Suprapubic skin (tissue), 4 donors: ENCODE data around the gene GPR75. TPM values are rescaled to one million over a fixed set of nuclear protein-coding genes. Genes with fewer than 3 reads are reported as not detected.

Source experiments
- DNase-seq, 2 donors: peaks; one replicate each; pipeline ENCODE4 v3.0.0-alpha.2; 2019; ENCODE audit warnings: low spot score in 2 of 2
- H3K27ac ChIP-seq: fragments of 200-600 bp; sonication (generic); one replicate; pipeline ENCODE4 v1.5.1; 2019
- H3K27me3 ChIP-seq: fragments of 200-600 bp; sonication (generic); one replicate; pipeline ENCODE4 v1.5.1; 2019
- H3K36me3 ChIP-seq: fragments of 200-600 bp; sonication (generic); one replicate; pipeline ENCODE4 v1.5.1; 2019
- H3K4me1 ChIP-seq: fragments of 200-600 bp; sonication (generic); one replicate; pipeline ENCODE4 v1.5.1; 2019
- H3K4me3 ChIP-seq: fragments of 200-600 bp; sonication (generic); one replicate; pipeline ENCODE4 v1.5.1; 2019; ENCODE audit warnings: mild to moderate bottlenecking
- H3K9me3 ChIP-seq: fragments of 200-600 bp; sonication (generic); one replicate; pipeline ENCODE4 v1.5.1; 2019
- CTCF ChIP-seq, 2 donors: fragments of 200-600 bp in 1 of 2; fragments of 450-650 bp in 1 of 2; sonication (generic) in 1 of 2; IDR thresholded peaks; one replicate each; pipeline ENCODE4 v1.5.1; 2016 to 2019; ENCODE audit warnings: antibody characterized with exemption in 2 of 2, mild to moderate bottlenecking in 1 of 2, moderate library complexity in 1 of 2
- EP300 ChIP-seq: sonication (generic); formaldehyde crosslinking; IDR thresholded peaks from one replicate; pipeline ENCODE4 v1.6.1; 2017; ENCODE audit warnings: antibody characterized with exemption
- POLR2A ChIP-seq, 2 donors: fragments of 450-650 bp; IDR thresholded peaks; one replicate each; pipeline ENCODE4 v1.6.1; 2017; ENCODE audit warnings: antibody characterized with exemption in 2 of 2, mild to moderate bottlenecking in 2 of 2, moderate library complexity in 2 of 2
- POLR2AphosphoS5 ChIP-seq, 3 donors: sonication (generic); formaldehyde crosslinking; IDR thresholded peaks; one replicate each; pipeline ENCODE4 v1.6.1; 2017; ENCODE audit warnings: antibody characterized with exemption in 3 of 3
- WGBS: methylation state at CpG from one replicate; pipeline ENCODE4 v1.1.5; 2018; 5-methylcytosine and 5-hydroxymethylcytosine counted together
- total RNA-seq, 4 donors: library from RNA; depleted of rRNA; stranded (reverse); fragments of >200 nt; gene quantifications; one replicate each; pipeline ENCODE4 v1.1.0, GENCODE V29; 2016

Gene GPR75
- total RNA-seq, 4 donors from 2014 or later: 4.5 to 6.7 (median 5.0) TPM

DNA sequence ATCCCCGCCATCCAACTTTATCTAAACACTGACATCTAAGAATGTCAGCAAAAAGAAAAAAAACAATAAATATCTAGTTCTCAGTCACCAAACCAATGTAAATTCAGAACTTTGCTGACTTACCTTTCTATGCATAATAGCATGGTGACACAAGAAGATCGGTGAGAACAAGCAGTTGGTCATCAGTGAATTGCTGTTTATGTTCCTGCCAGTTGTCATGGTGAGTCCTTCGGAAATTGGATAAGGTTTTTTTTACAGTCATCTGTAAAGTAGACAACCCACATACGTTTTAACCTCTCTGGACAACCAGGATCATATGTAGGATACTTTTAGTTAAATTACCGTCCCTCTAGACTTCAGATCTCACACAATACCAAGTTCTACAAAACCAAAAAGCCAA lies 6.2 kb upstream of the GPR75 start:
- WGBS: 90% methylated on average over 5 of the region's 5 CpGs
- no peak overlapping the region for H3K4me3 ChIP-seq
- H3K4me1 ChIP-seq: peaks cover 4% of the 10 kb centered on the region
- TF ChIP-seq CTCF (IDR thresholded peaks at IDR 0.05) (no peak), POLR2AphosphoS5 (IDR thresholded peaks at IDR 0.05) (no peak), POLR2A (IDR thresholded peaks at IDR 0.05) (no peak), EP300 (no peak)
- H3K27me3 ChIP-seq: no peaks in the 10 kb centered on the region
- H3K27ac ChIP-seq: no peak overlapping the region
- peaks cover 61% of the 10 kb centered on the region for H3K36me3 ChIP-seq
- no peak for DNase-seq
- H3K9me3 ChIP-seq: no peaks in the 10 kb centered on the region

- Histone ChIP-seq H3K9me3 (no peaks in the 10 kb centered on the region), H3K4me3 (no peak overlapping the region), H3K27me3 (no peaks in the 10 kb centered on the region), H3K36me3 (peaks cover 55% of the 10 kb centered on the region), H3K27ac (no peak overlapping the region), H3K4me1 (peaks cover 5% of the 10 kb centered on the region)
- TF ChIP-seq POLR2AphosphoS5 (IDR thresholded peaks at IDR 0.05): no peak
- TF ChIP-seq POLR2A (IDR thresholded peaks at IDR 0.05): no peak
- no peak for TF ChIP-seq EP300
- no peak for TF ChIP-seq CTCF (IDR thresholded peaks at IDR 0.05)
- no peak for DNase-seq
- 43% methylated on average over 2 of the region's 2 CpGs for WGBS
These were observed 5.5 kb upstream of the GPR75 start for GRCh38 chr2:53865264-53865663.

GRCh38 chr2:53863538-53864227 lies 3.9 kb upstream of the GPR75 start:
- H3K27ac ChIP-seq: no peak overlapping the region
- no peak overlapping the region for H3K4me3 ChIP-seq
- no peaks in the 10 kb centered on the region for H3K27me3 ChIP-seq
- H3K36me3 ChIP-seq: peaks cover 45% of the 10 kb centered on the region
- no peak for TF ChIP-seq CTCF (IDR thresholded peaks at IDR 0.05)
- TF ChIP-seq EP300: no peak
- no peak for TF ChIP-seq POLR2AphosphoS5 (IDR thresholded peaks at IDR 0.05)
- TF ChIP-seq POLR2A (IDR thresholded peaks at IDR 0.05): no peak
- DNase-seq: no peak
- H3K4me1 ChIP-seq: peaks cover 16% of the 10 kb centered on the region
- WGBS: 94% methylated on average over 6 of the region's 6 CpGs
- H3K9me3 ChIP-seq: no peaks in the 10 kb centered on the region

DNA sequence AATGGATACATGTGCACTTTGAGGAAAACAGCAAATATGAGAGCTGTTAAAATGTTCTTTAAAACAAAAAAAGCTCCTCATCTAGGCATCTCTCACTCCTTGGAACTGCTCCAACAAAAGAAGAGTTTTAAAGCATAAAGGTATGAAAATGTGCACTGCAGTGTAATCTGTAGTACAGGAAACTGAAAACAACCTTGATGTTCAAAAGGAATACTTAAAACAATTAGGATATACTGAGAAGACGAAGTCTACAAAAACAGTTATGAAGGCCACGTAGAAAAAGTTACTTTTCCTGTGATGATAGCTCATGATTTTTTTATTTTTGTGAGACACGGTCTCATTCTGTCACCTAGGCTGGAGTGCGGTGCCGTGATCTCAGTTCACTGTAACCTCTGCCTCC lies 2.1 kb upstream of the GPR75 start:
- H3K36me3 ChIP-seq: peaks cover 31% of the 10 kb centered on the region
- peaks cover 16% of the 10 kb centered on the region for H3K4me1 ChIP-seq
- no peak overlapping the region for H3K27ac ChIP-seq
- 89% methylated on average over 5 of the region's 5 CpGs for WGBS
- TF ChIP-seq EP300: no peak
- no peak for TF ChIP-seq POLR2A (IDR thresholded peaks at IDR 0.05)
- no peak for TF ChIP-seq CTCF (IDR thresholded peaks at IDR 0.05)
- no peak for TF ChIP-seq POLR2AphosphoS5 (IDR thresholded peaks at IDR 0.05)
- H3K9me3 ChIP-seq: no peaks in the 10 kb centered on the region
- H3K27me3 ChIP-seq: no peaks in the 10 kb centered on the region
- no peak for DNase-seq
- no peak overlapping the region for H3K4me3 ChIP-seq

DNA sequence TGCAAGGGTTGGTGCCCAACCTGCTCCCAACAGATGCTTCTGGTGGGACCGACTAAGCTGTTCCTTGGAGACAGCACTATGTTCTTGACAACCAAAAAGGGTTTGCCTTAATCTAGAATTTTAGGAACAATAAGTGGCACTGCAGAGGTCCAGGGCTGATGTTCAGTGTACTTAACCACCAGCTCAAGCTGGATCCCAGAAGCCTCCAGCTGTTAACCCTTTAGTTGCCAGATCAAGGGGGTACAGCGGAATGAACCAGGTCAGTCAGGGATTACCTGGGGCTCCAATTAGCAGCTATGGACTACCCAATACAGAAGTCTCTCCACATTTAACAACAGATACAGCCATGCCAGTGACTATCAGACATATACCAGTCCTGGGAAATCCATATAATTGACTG lies 3.5 kb downstream of the GPR75 start:
- no peak for TF ChIP-seq POLR2A (IDR thresholded peaks at IDR 0.05)
- no peak for TF ChIP-seq EP300
- no peak for TF ChIP-seq POLR2AphosphoS5 (IDR thresholded peaks at IDR 0.05)
- no peak for TF ChIP-seq CTCF (IDR thresholded peaks at IDR 0.05)
- no peak for DNase-seq
- whole genome bisulfite sequencing: 83% methylated on average over 2 of the region's 2 CpGs

More for the DNA sequence above, 3.5 kb downstream of the GPR75 start:
- no peak overlapping the region for H3K4me3 ChIP-seq
- H3K27ac ChIP-seq: no peak overlapping the region
- H3K9me3 ChIP-seq: no peaks in the 10 kb centered on the region
- H3K36me3 ChIP-seq: peaks cover 16% of the 10 kb centered on the region
- peaks cover 12% of the 10 kb centered on the region for H3K4me1 ChIP-seq
- H3K27me3 ChIP-seq: no peaks in the 10 kb centered on the region
